Immature natural killer cell (primary cell): ENCODE results near the gene SERPINB8. TPM values are rescaled to one million over a fixed set of nuclear protein-coding genes. Genes with fewer than 3 reads are reported as not detected.

Source experiments
- DNase-seq, 3 donors: peaks; one replicate each; pipeline ENCODE4 v3.0.0; 2022; ENCODE audit warnings: mixed read lengths in 1 of 3
- H3K27ac Mint-ChIP-seq, 6 donors: one replicate each; pipeline ENCODE4 v1.8.0; 2020; ENCODE audit warnings: mixed read lengths in 6 of 6, mild to moderate bottlenecking in 5 of 6, inconsistent platforms in 4 of 6, moderate library complexity in 3 of 6
- H3K27me3 Mint-ChIP-seq, 3 donors: one replicate each; pipeline ENCODE4 v1.8.0; 2020 to 2021; ENCODE audit warnings: low read depth in 3 of 3, mild to moderate bottlenecking in 3 of 3, mixed read lengths in 3 of 3, moderate library complexity in 3 of 3, inconsistent platforms in 1 of 3
- H3K36me3 Mint-ChIP-seq, 3 donors: one replicate each; pipeline ENCODE4 v1.8.0; 2020; ENCODE audit warnings: mixed read lengths in 3 of 3, inconsistent platforms in 2 of 3, mild to moderate bottlenecking in 2 of 3
- H3K4me1 Mint-ChIP-seq, 2 donors: one replicate each; pipeline ENCODE4 v1.8.0; 2020; ENCODE audit warnings: inconsistent platforms in 2 of 2, mild to moderate bottlenecking in 2 of 2, mixed read lengths in 2 of 2, moderate library complexity in 1 of 2
- H3K4me3 Mint-ChIP-seq, 5 donors: one replicate each; pipeline ENCODE4 v1.8.0; 2020; ENCODE audit warnings: mild to moderate bottlenecking in 5 of 5, mixed read lengths in 5 of 5, inconsistent platforms in 3 of 5, moderate library complexity in 3 of 5
- H3K9me3 Mint-ChIP-seq, 6 donors: one replicate each; pipeline ENCODE4 v1.8.0; 2020; ENCODE audit warnings: mild to moderate bottlenecking in 6 of 6, mixed read lengths in 6 of 6, inconsistent platforms in 4 of 6, moderate library complexity in 3 of 6
- polyA plus RNA-seq, 3 donors: library from polyadenylated mRNA; unstranded; fragments of 300-500 nt; fragmentation: Illumina TruSeq; gene quantifications; one replicate each; pipeline ENCODE4 v1.2.3, GENCODE V29; 2021

Gene SERPINB8
- polyA plus RNA-seq, 3 donors from 2014 or later: 9.0 to 17.7 (median 10.3) TPM

DNA sequence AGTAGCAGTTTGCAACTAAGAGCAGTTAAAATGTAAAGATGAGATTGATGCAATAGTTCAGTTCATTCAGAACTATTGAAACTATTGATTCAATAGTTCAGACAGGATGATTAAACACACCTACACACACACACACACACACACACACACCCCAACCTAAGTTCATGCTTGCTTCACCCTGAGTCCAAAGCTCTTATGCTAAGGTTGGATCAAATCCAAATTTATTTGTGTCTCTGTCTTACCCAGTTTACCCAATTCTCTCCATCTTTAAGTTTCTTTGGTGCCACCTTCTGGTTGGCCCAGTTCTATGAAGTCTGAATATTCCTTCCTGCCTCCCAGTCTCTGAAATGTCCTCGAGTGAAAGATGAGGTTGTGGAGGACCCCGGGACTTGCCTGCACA lies 5.1 kb downstream of the SERPINB8 start:
- Mint-ChIP-seq H3K27ac (peak overlapping the region in 1 of 6 donors; percentile 8), H3K36me3 (peaks cover 0 to 6% (median 3%) of the 10 kb centered on the region in 3 donors), H3K4me3 (no peak overlapping the region), H3K4me1 (peaks cover 26 to 29% of the 10 kb centered on the region in 2 donors), H3K27me3 (peaks cover 2 to 5% (median 3%) of the 10 kb centered on the region in 3 donors), H3K9me3 (no peaks in the 10 kb centered on the region)
- DNase-seq: no peak

GRCh38 chr18:63975628-63976027 lies 5.7 kb downstream of the SERPINB8 start:
- H3K4me1 Mint-ChIP-seq: peaks cover 27% of the 10 kb centered on the region in 2 donors
- H3K27ac Mint-ChIP-seq: no peak overlapping the region
- peaks cover 0 to 7% (median 3%) of the 10 kb centered on the region in 3 donors for H3K36me3 Mint-ChIP-seq
- peaks cover 2 to 5% (median 3%) of the 10 kb centered on the region in 3 donors for H3K27me3 Mint-ChIP-seq
- no peaks in the 10 kb centered on the region for H3K9me3 Mint-ChIP-seq
- no peak for DNase-seq
- no peak overlapping the region for H3K4me3 Mint-ChIP-seq

- H3K4me3 Mint-ChIP-seq: no peak overlapping the region
- H3K27ac Mint-ChIP-seq: no peak overlapping the region
- H3K27me3 Mint-ChIP-seq: peaks cover 0 to 3% (median 2%) of the 10 kb centered on the region in 3 donors
- H3K9me3 Mint-ChIP-seq: no peaks in the 10 kb centered on the region
- no peak for DNase-seq
- peaks cover 13 to 15% of the 10 kb centered on the region in 2 donors for H3K4me1 Mint-ChIP-seq
- H3K36me3 Mint-ChIP-seq: peaks cover 7 to 14% (median 13%) of the 10 kb centered on the region in 3 donors
Measured at GRCh38 chr18:63977040-63977439, 7.2 kb downstream of the SERPINB8 start.

DNA sequence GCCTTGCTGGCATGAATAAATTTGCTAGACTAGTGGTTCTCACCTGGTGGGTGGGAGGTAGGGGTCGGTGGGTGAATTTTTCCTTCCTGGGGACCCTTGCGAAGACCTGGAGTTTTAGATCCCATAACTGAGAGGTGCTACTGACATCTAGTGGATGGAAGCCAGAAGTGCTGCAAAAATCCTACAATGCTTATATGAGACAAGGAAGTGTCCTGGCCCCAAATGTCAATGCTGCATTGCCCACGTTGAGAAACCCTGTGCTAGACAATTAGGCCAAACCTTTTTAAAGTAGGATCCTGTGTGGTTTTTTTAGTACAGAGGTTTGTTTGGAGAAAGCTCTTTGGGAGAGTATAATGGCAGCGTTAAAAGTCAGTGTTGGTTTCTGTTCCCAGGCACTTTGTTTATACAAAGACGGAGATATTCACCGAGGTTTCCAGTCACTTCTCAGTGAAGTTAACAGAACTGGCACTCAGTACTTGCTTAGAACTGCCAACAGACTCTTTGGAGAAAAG lies 9.6 kb downstream of the SERPINB8 start:
- H3K4me3 Mint-ChIP-seq: no peak overlapping the region
- H3K27ac Mint-ChIP-seq: peak overlapping the region in 3 of 6 donors; percentile 36 to 48 (median 45)
- peaks cover 10 to 12% of the 10 kb centered on the region in 2 donors for H3K4me1 Mint-ChIP-seq
- peaks cover 0 to 3% (median 0%) of the 10 kb centered on the region in 3 donors for H3K27me3 Mint-ChIP-seq
- no peaks in the 10 kb centered on the region for H3K9me3 Mint-ChIP-seq
- H3K36me3 Mint-ChIP-seq: peaks cover 15 to 29% (median 25%) of the 10 kb centered on the region in 3 donors
- DNase-seq: peak; percentile 19 to 38 (median 23)

DNA sequence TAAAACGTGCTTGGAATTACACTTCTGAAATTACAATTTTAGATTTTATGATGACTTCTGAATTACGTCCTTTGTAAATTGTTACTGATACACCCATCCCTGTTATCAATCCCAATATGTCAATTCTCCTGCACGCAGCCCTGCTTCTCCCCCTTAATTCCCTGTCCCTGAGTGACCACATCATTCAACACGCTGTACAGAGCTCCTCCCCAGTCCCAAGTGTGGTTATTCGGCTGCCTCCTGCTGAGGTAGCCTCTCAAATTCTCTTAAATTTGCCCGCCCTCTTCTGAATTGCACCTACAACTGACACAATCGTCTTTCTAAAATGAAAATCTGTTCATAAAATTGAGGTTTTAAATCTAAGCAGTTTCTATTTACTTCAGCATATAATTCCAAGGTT lies 10.1 kb downstream of the SERPINB8 start:
- Mint-ChIP-seq H3K4me3 (no peak overlapping the region), H3K4me1 (peaks cover 10% of the 10 kb centered on the region in 2 donors), H3K27ac (peak overlapping the region in 1 of 6 donors; percentile 45), H3K27me3 (peaks cover 0 to 3% (median 0%) of the 10 kb centered on the region in 3 donors), H3K36me3 (peaks cover 15 to 30% (median 25%) of the 10 kb centered on the region in 3 donors), H3K9me3 (no peaks in the 10 kb centered on the region)
- no peak for DNase-seq

DNA sequence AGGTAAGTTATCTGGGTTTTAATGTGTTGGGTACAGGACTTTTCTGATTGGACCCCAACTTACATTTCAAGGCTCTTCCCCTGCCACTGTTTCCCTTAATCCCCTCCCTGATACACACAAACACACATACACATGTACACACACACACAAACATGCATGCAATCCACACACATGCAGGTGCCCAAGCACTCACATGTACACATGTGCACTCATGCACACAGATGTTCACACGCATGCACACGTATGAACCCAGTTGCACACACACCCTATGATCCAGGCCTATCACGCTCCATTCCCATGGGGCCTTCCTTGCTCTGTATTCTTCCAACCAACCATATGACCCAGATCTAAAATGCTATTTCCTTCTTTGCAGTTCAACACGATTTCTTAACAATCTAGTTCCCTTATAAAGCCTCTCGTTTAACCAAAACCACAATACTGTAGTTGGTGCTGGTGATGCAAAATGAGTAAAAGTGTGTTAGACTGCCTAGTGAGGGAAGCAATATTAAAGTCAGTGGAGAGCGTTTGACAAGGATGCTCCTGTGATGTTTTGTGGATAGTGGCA lies 11.1 kb downstream of the SERPINB8 start:
- no peaks in the 10 kb centered on the region for H3K9me3 Mint-ChIP-seq
- peaks cover 8 to 10% of the 10 kb centered on the region in 2 donors for H3K4me1 Mint-ChIP-seq
- H3K27ac Mint-ChIP-seq: peak overlapping the region in 1 of 6 donors; percentile 29
- no peak overlapping the region for H3K4me3 Mint-ChIP-seq
- peaks cover 0 to 3% (median 0%) of the 10 kb centered on the region in 3 donors for H3K27me3 Mint-ChIP-seq
- H3K36me3 Mint-ChIP-seq: peaks cover 19 to 32% (median 30%) of the 10 kb centered on the region in 3 donors
- DNase-seq: no peak

GRCh38 chr18:63981719-63982118 lies 11.8 kb downstream of the SERPINB8 start:
- peaks cover 19 to 39% (median 30%) of the 10 kb centered on the region in 3 donors for H3K36me3 Mint-ChIP-seq
- DNase-seq: no peak
- peaks cover 8 to 10% of the 10 kb centered on the region in 2 donors for H3K4me1 Mint-ChIP-seq
- H3K9me3 Mint-ChIP-seq: no peaks in the 10 kb centered on the region
- no peak overlapping the region for H3K4me3 Mint-ChIP-seq
- no peak overlapping the region for H3K27ac Mint-ChIP-seq
- peaks cover 0 to 3% (median 0%) of the 10 kb centered on the region in 3 donors for H3K27me3 Mint-ChIP-seq

- H3K4me3 Mint-ChIP-seq: no peak overlapping the region
- peaks cover 0 to 3% (median 0%) of the 10 kb centered on the region in 3 donors for H3K27me3 Mint-ChIP-seq
Measured at GRCh38 chr18:63982361-63982760, 12.5 kb downstream of the SERPINB8 start.

DNA sequence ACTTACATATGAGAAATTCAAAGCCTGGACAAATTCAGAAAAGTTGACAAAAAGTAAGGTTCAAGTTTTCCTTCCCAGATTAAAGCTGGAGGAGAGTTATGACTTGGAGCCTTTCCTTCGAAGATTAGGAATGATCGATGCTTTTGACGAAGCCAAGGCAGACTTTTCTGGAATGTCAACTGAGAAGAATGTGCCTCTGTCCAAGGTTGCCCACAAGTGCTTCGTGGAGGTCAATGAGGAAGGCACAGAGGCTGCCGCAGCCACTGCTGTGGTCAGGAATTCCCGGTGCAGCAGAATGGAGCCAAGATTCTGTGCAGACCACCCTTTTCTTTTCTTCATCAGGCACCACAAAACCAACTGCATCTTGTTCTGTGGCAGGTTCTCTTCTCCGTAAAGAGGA lies 17.0 kb downstream of the SERPINB8 start:
- no peak for DNase-seq
- Mint-ChIP-seq H3K9me3 (no peaks in the 10 kb centered on the region), H3K4me3 (no peak overlapping the region), H3K4me1 (no peaks in the 10 kb centered on the region), H3K27me3 (no peaks in the 10 kb centered on the region), H3K27ac (no peak overlapping the region), H3K36me3 (peaks cover 25 to 43% (median 41%) of the 10 kb centered on the region in 3 donors)

More at GRCh38 chr18:63982361-63982760, 12.5 kb downstream of the SERPINB8 start:
- Mint-ChIP-seq H3K4me1 (peaks cover 8 to 10% of the 10 kb centered on the region in 2 donors), H3K9me3 (no peaks in the 10 kb centered on the region), H3K27ac (no peak overlapping the region), H3K36me3 (peaks cover 19 to 42% (median 33%) of the 10 kb centered on the region in 3 donors)
- DNase-seq: no peak

DNA sequence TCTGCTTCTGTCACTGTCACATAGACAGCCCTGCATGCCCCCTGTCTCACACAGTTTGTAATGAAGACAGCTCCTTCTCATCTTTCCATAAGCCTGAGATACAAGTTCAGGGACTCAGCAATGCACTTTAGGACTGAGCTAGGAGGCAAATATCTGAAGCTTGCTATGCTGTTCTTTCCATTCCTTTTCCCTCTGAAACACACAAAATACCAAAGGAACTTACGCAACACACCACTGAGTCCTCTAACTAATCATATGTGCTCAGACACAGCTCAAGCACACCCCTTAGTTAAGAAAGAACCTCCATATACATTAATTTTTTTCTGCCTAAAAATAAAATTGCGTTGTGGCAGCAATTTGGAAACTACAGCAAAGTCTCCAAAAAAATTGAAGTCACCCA lies 17.9 kb downstream of the SERPINB8 start:
- H3K4me1 Mint-ChIP-seq: no peaks in the 10 kb centered on the region
- no peak for DNase-seq
- H3K36me3 Mint-ChIP-seq: peaks cover 18 to 40% (median 36%) of the 10 kb centered on the region in 3 donors
- H3K27me3 Mint-ChIP-seq: no peaks in the 10 kb centered on the region
- peaks cover 0 to 2% (median 0%) of the 10 kb centered on the region in 6 donors for H3K9me3 Mint-ChIP-seq
- H3K4me3 Mint-ChIP-seq: no peak overlapping the region
- H3K27ac Mint-ChIP-seq: peak overlapping the region in 1 of 6 donors; percentile 37

- DNase-seq: no peak
- H3K27me3 Mint-ChIP-seq: no peaks in the 10 kb centered on the region
- no peaks in the 10 kb centered on the region for H3K4me1 Mint-ChIP-seq
- no peak overlapping the region for H3K4me3 Mint-ChIP-seq
- peaks cover 6 to 17% (median 7%) of the 10 kb centered on the region in 6 donors for H3K9me3 Mint-ChIP-seq
- peaks cover 11 to 24% (median 12%) of the 10 kb centered on the region in 3 donors for H3K36me3 Mint-ChIP-seq
- H3K27ac Mint-ChIP-seq: peak overlapping the region in 1 of 6 donors; percentile 25
Measured at GRCh38 chr18:63992751-63993150, 22.9 kb downstream of the SERPINB8 start.

DNA sequence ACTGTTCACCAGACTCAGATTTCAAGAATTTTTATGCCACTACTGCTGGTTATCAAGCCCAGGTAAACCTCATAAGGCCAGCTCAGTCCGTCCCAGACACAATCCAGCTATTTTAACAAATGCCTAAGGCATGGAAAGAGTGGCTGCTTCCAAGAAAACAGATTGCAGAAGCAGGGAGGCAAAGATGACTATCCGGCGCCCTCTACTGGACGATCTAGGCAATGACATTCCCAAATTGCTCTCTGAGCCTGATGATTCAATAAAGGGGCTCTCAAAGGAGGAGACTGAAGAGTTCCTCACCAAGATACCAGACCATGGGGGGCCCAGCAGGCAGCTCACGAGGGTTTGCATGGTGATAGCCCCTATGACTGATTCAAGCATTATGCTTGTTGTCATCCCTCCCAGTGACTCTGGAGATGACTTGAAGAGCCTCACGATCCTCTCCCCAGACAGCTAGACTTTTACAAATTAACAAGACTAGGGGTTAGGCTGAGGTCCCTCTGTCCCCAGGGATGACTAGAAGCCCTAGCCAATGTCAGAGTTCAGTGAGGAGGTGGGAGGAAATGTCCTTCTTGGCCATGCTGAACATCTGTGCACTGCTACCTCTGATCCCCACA lies 25.0 kb downstream of the SERPINB8 start:
- Mint-ChIP-seq H3K4me3 (no peak overlapping the region), H3K9me3 (peaks cover 6 to 17% (median 7%) of the 10 kb centered on the region in 6 donors), H3K27ac (no peak overlapping the region), H3K4me1 (no peaks in the 10 kb centered on the region), H3K36me3 (peaks cover 3 to 13% (median 4%) of the 10 kb centered on the region in 3 donors), H3K27me3 (no peaks in the 10 kb centered on the region)
- peak; percentile 12 to 29 (median 23) for DNase-seq

- DNase-seq: no peak
- Mint-ChIP-seq H3K27me3 (peaks cover 0 to 3% (median 2%) of the 10 kb centered on the region in 3 donors), H3K4me3 (no peak overlapping the region), H3K9me3 (peaks cover 6 to 17% (median 7%) of the 10 kb centered on the region in 6 donors), H3K4me1 (no peaks in the 10 kb centered on the region), H3K36me3 (peaks cover 3 to 5% (median 4%) of the 10 kb centered on the region in 3 donors), H3K27ac (no peak overlapping the region)
Measured at GRCh38 chr18:63997041-63997440, 27.2 kb downstream of the SERPINB8 start.

DNA sequence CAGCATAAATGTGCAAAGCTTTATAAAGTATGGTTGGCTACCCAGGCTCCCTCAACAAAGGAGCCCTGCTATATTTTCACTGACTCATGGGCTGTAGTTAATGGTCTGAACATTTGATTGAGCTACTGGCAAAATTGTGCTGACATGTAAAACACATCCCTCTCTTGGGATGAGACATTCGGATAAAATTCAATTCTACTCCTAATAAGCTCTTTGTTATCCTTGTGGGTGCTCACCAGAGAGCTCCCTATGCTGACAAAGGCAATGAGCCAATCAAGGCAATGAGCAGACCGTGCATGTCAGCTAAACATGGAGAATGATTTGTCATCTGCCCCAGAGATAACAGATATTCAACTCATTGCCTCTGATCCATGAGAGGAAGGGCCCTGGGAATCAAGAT lies 27.7 kb downstream of the SERPINB8 start:
- Mint-ChIP-seq H3K4me3 (no peak overlapping the region), H3K36me3 (peaks cover 1 to 5% (median 4%) of the 10 kb centered on the region in 3 donors), H3K27me3 (peaks cover 0 to 4% (median 4%) of the 10 kb centered on the region in 3 donors), H3K27ac (no peak overlapping the region), H3K4me1 (no peaks in the 10 kb centered on the region), H3K9me3 (peaks cover 3 to 17% (median 7%) of the 10 kb centered on the region in 6 donors)
- DNase-seq: no peak
